IMR-90 (cell line): ENCODE results near the gene EPHB6. TPM values are rescaled to one million over a fixed set of nuclear protein-coding genes. Genes with fewer than 3 reads are reported as not detected.
A peak's percentile ranks its signal among the peaks of the same experiment; 100 is the strongest.

ENCODE experiments used
- ATAC-seq: fragments of 200-7000 bp; cut with Tn5 transposase; 2 replicates; pipeline ENCODE4 v1.9.1; 2020; ENCODE audit warnings: low read depth, mild to moderate bottlenecking, moderate library complexity
- BruUV-seq: library from RNA; stranded (reverse); fragments of 400-500 nt; replicated peaks from 2 replicates; lab custom pipeline; 2021; lab: Mats Ljungman, UMichigan
- CTCF ChIA-PET: fragments of 300-600 bp; formaldehyde crosslinking; extraction: SDS; loops from one replicate; lab custom pipeline; 2021; ENCODE audit warnings: antibody characterized with exemption; lab: Yijun Ruan, JAX
- POLR2A ChIA-PET: fragments of 300-600 bp; sonication (Branson Sonifier 250); formaldehyde crosslinking; loops from one replicate; lab custom pipeline; 2022; ENCODE audit warnings: antibody characterized with exemption; ENCODE audit not compliant: unreplicated experiment; lab: Charles Lee
- DNase-seq: peaks from one replicate; pipeline ENCODE4 v3.0.0; 2013
- H2AFZ ChIP-seq: replicated peaks from 2 replicates; pipeline ENCODE3; 2013; ENCODE audit warnings: low read length, mild to moderate bottlenecking; ENCODE audit not compliant: poor library complexity
- H2AK5ac ChIP-seq: 2 replicates; pipeline ENCODE4 v1.6.1; 2013; ENCODE audit warnings: low read depth, low read length, inconsistent platforms
- H2AK9ac ChIP-seq: replicated peaks from 2 replicates; pipeline ENCODE3; 2013; ENCODE audit warnings: mild to moderate bottlenecking, low read depth, low read length, moderate library complexity; ENCODE audit not compliant: poor library complexity
- H2BK120ac ChIP-seq: 2 replicates; pipeline ENCODE4 v1.6.1; 2013; ENCODE audit warnings: low read depth, low read length, inconsistent platforms
- H2BK15ac ChIP-seq: 3 replicates; pipeline ENCODE4 v1.6.1; 2013; ENCODE audit warnings: low read depth, low read length, inconsistent platforms
- H2BK20ac ChIP-seq: 2 replicates; pipeline ENCODE4 v1.6.1; 2013; ENCODE audit warnings: low read depth, mild to moderate bottlenecking, inconsistent platforms, low read length, moderate library complexity
- H2BK5ac ChIP-seq: 2 replicates; pipeline ENCODE4 v1.6.1; 2013; ENCODE audit warnings: mild to moderate bottlenecking, low read depth, low read length, inconsistent platforms; ENCODE audit not compliant: poor library complexity, severe bottlenecking
- H3K14ac ChIP-seq: replicated peaks from 2 replicates; pipeline ENCODE4 v1.6.1; 2013; ENCODE audit warnings: low read depth, low read length, inconsistent platforms
- H3K18ac ChIP-seq: 2 replicates; pipeline ENCODE4 v1.6.1; 2013; ENCODE audit warnings: low read depth, low read length, control low read depth
- H3K23ac ChIP-seq: 2 replicates; pipeline ENCODE4 v1.6.1; 2013; ENCODE audit warnings: low read depth, low read length, inconsistent platforms
- H3K27ac ChIP-seq: 2 replicates; pipeline ENCODE4 v1.5.1; 2013; ENCODE audit warnings: mild to moderate bottlenecking, control low read depth, low read length; ENCODE audit not compliant: insufficient read depth
- H3K27me3 ChIP-seq: 2 replicates; pipeline ENCODE4 v1.6.1; 2013; ENCODE audit warnings: low read length; ENCODE audit not compliant: control insufficient read depth, insufficient read depth
- H3K36me3 ChIP-seq: 2 replicates; pipeline ENCODE4 v1.6.1; 2013; ENCODE audit warnings: low read length, mixed read lengths; ENCODE audit not compliant: control insufficient read depth, insufficient read depth
- H3K4ac ChIP-seq: 2 replicates; pipeline ENCODE4 v1.6.1; 2013; ENCODE audit warnings: low read depth, low read length, inconsistent platforms
- H3K4me1 ChIP-seq: 2 replicates; pipeline ENCODE4 v1.6.1; 2013; ENCODE audit warnings: low read length, mixed read lengths; ENCODE audit not compliant: control insufficient read depth, insufficient read depth
- H3K4me2 ChIP-seq: 2 replicates; pipeline ENCODE4 v1.6.1; 2013; ENCODE audit warnings: low read depth, mild to moderate bottlenecking, control low read depth, low read length, moderate library complexity
- H3K4me3 ChIP-seq: 2 replicates; pipeline ENCODE4 v1.5.1; 2013; ENCODE audit warnings: low read depth, mild to moderate bottlenecking, control low read depth, low read length, moderate library complexity; ENCODE audit not compliant: insufficient read depth
- H3K56ac ChIP-seq: 2 replicates; pipeline ENCODE4 v1.6.1; 2013; ENCODE audit warnings: low read length, inconsistent platforms; ENCODE audit not compliant: insufficient read depth; ENCODE audit errors: extremely low read depth
- H3K79me1 ChIP-seq, 2 experiments: 2 replicates each; pipeline ENCODE4 v1.6.1; 2013; ENCODE audit warnings: low read length in 2 of 2, inconsistent platforms in 1 of 2, low read depth in 1 of 2
- H3K9ac ChIP-seq: 2 replicates; pipeline ENCODE4 v1.6.1; 2013; ENCODE audit warnings: low read depth, low read length, control low read depth
- H3K9me1 ChIP-seq: 2 replicates; pipeline ENCODE4 v1.6.1; 2013; ENCODE audit warnings: low read length, inconsistent platforms; ENCODE audit not compliant: insufficient read depth
- H3K9me3 ChIP-seq: 2 replicates; pipeline ENCODE4 v1.6.1; 2013; ENCODE audit warnings: low read length; ENCODE audit not compliant: control insufficient read depth, insufficient read depth
- H4K20me1 ChIP-seq: 2 replicates; pipeline ENCODE4 v1.6.1; 2013; ENCODE audit warnings: low read length, inconsistent platforms; ENCODE audit not compliant: insufficient read depth
- H4K5ac ChIP-seq: 2 replicates; pipeline ENCODE4 v1.6.1; 2013; ENCODE audit warnings: mild to moderate bottlenecking, low read depth, low read length, control low read depth
- H4K8ac ChIP-seq, 2 experiments: 2 replicates each; pipeline ENCODE4 v1.6.1; 2013; ENCODE audit warnings: low read depth in 2 of 2, low read length in 2 of 2, control low read depth in 1 of 2, inconsistent platforms in 1 of 2
- H4K91ac ChIP-seq: 2 replicates; pipeline ENCODE4 v1.6.1; 2013; ENCODE audit warnings: low read depth, low read length, inconsistent platforms; ENCODE audit not compliant: insufficient read depth
- BHLHE40 ChIP-seq: fragments of 150-350 bp; IDR thresholded peaks from 2 replicates; pipeline ENCODE4 v1.6.1; 2016; ENCODE audit warnings: mild to moderate bottlenecking, low read depth, low read length
- CEBPB ChIP-seq: IDR thresholded peaks from 2 replicates; pipeline ENCODE4 v1.6.1; 2012; ENCODE audit warnings: low read depth, low read length, improper control_type of control experiment
- CHD1 ChIP-seq: IDR thresholded peaks from 2 replicates; pipeline ENCODE4 v1.6.1; 2012; ENCODE audit warnings: low read depth, low read length, improper control_type of control experiment
- FOS ChIP-seq: fragments of 150-350 bp; IDR thresholded peaks from 2 replicates; pipeline ENCODE4 v1.6.1; 2016; ENCODE audit warnings: low read depth, low read length
- MAFK ChIP-seq: IDR thresholded peaks from 2 replicates; pipeline ENCODE4 v1.6.1; 2012; ENCODE audit warnings: low read depth, low read length, improper control_type of control experiment
- MAZ ChIP-seq: IDR thresholded peaks from 2 replicates; pipeline ENCODE4 v1.6.1; 2012; ENCODE audit warnings: low read depth, mild to moderate bottlenecking, low read length, improper control_type of control experiment, moderate library complexity, borderline replicate concordance
- MXI1 ChIP-seq: IDR thresholded peaks from 2 replicates; pipeline ENCODE4 v1.6.1; 2012; ENCODE audit warnings: low read depth, mild to moderate bottlenecking, low read length, moderate library complexity, borderline replicate concordance
- NFE2L2 ChIP-seq: fragments of 150-350 bp; IDR thresholded peaks from 2 replicates; pipeline ENCODE4 v1.6.1; 2016; ENCODE audit warnings: low read depth, mild to moderate bottlenecking, low read length
- POLR2A ChIP-seq: IDR thresholded peaks from 2 replicates; pipeline ENCODE4 v1.6.1; 2012; ENCODE audit warnings: mild to moderate bottlenecking, low read depth, low read length
- RAD21 ChIP-seq: IDR thresholded peaks from 2 replicates; pipeline ENCODE4 v1.6.1; 2012; ENCODE audit warnings: low read length, improper control_type of control experiment
- RCOR1 ChIP-seq: IDR thresholded peaks from 2 replicates; pipeline ENCODE4 v1.6.1; 2012; ENCODE audit warnings: mild to moderate bottlenecking, low read length, improper control_type of control experiment; ENCODE audit not compliant: insufficient replicate concordance
- RFX5 ChIP-seq: IDR thresholded peaks from 2 replicates; pipeline ENCODE4 v1.8.0; 2012; ENCODE audit warnings: low read depth, mild to moderate bottlenecking, low read length, moderate library complexity
- SMC3 ChIP-seq: fragments of 150-350 bp; IDR thresholded peaks from 2 replicates; pipeline ENCODE4 v1.6.1; 2016; ENCODE audit warnings: low read depth, mild to moderate bottlenecking, antibody characterized with exemption, low read length, moderate library complexity
- WGBS, 2 experiments: methylation state at CpG; one replicate each; pipeline versions ENCODE4 v1.1.5 to v1.1.7; 2013; ENCODE audit warnings: missing lambda C conversion rate in 2 of 2; ENCODE audit not compliant: insufficient read length in 1 of 2; ENCODE audit errors: extremely low coverage in 2 of 2; 5-methylcytosine and 5-hydroxymethylcytosine counted together
- dilution Hi-C: fragments of 300-500 bp; cut with HindIII; formaldehyde crosslinking; loops from one replicate; pipeline ENCODE4 v1.14.3; 2018; ENCODE audit warnings: low sequenced_read_pairs; ENCODE audit not compliant: unreplicated experiment
- in situ Hi-C: fragments of 300-500 bp; cut with MboI; formaldehyde crosslinking; loops from 3 replicates; pipeline ENCODE4 v1.14.3; 2019; ENCODE audit warnings: low sequenced_read_pairs, inconsistent platforms, mixed read lengths
- intact Hi-C: fragments of 100-400 bp; cut with micrococcal nuclease; formaldehyde crosslinking; loops from 2 replicates; pipeline ENCODE4 v1.10.0; 2022
- polyA plus RNA-seq, 3 experiments: library from polyadenylated mRNA; depleted of rRNA; stranded (reverse); fragments of >200 nt; gene quantifications; 2 replicates each; pipeline ENCODE4 v1.2.3, GENCODE V29; 2012; ENCODE audit warnings: low replicate concordance in 1 of 3
- total RNA-seq: library from RNA; depleted of rRNA; stranded (reverse); fragments of >200 nt; gene quantifications from 2 replicates; pipeline ENCODE4 v1.2.3, GENCODE V29; 2012
- TF ChIP-seq, protein P1 (sequence below): fragments of 150-350 bp; IDR thresholded peaks from 2 replicates; pipeline ENCODE4 v1.6.1; 2016; ENCODE audit warnings: low read depth, mild to moderate bottlenecking, low read length, moderate library complexity, borderline replicate concordance
- TF ChIP-seq, protein P2 (sequence below): fragments of 150-350 bp; IDR thresholded peaks from 2 replicates; pipeline ENCODE4 v1.6.1; 2017; ENCODE audit warnings: mild to moderate bottlenecking, antibody characterized with exemption, low read length, low read depth
- TF ChIP-seq, protein P3 (sequence below): conservative IDR thresholded peaks from 2 replicates; pipeline ENCODE4 v1.5.1; 2012; ENCODE audit warnings: mild to moderate bottlenecking, low read depth, low read length, improper control_type of control experiment

EPHB6 gene
- total and polyA plus RNA-seq, 2 of the 4 experiments (the other 2 are of a cell fraction), result under 0.01 to 0.60 TPM

DNA sequence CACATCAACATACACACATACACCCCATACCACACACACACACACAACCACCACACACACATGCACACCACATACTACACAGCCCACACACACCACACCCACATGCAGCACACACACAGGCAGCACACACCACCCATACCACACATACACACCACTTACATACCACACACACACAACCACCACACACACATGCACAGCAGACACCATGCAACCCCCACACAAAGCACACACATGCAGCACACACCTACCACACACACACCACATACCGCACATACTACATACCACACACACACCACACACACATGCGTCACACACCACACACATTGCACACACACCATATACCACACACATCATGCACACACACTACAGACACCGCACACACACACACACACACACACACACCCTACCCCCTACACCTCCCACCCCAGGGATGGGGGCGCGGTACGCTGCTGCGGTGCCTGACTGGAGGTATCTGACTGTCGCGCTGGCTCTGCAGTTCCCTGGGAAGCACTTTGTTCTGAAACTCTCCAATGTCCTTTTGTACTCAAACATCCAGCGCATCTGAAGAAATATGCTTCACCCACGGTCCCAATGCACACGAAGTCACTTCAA, 36.1 kb downstream of the EPHB6 start:
- Histone ChIP-seq H2AK9ac (no peak overlapping the region), H4K8ac (no peak overlapping the region), H3K18ac (no peak overlapping the region), H3K23ac (no peak overlapping the region), H3K4me1 (no peaks in the 10 kb centered on the region), H3K56ac (no peak overlapping the region), H4K5ac (no peak overlapping the region), H3K4me3 (no peak overlapping the region), H3K27ac (no peak overlapping the region), H2AFZ (peak overlapping the region; percentile 58), H4K91ac (no peak overlapping the region), H3K4me2 (no peak overlapping the region), H3K79me1 (no peaks in the 10 kb centered on the region), H3K36me3 (no peaks in the 10 kb centered on the region), H3K27me3 (no peaks in the 10 kb centered on the region), H3K4ac (no peak overlapping the region), H3K9me1 (no peaks in the 10 kb centered on the region), H3K9me3 (peaks cover 6% of the 10 kb centered on the region; the same call in 1 of the 2 replicates), H3K14ac (no peak overlapping the region), H2AK5ac (no peak overlapping the region), H2BK15ac (no peak overlapping the region), H2BK20ac (no peak overlapping the region), H3K9ac (no peak overlapping the region), H4K20me1 (no peaks in the 10 kb centered on the region), H2BK5ac (peak overlapping the region; percentile 54), H2BK120ac (no peak overlapping the region)
- in situ Hi-C loops (no loop called here), intact Hi-C loops (no loop called here), dilution Hi-C loops (no loop called here)
- no peak for DNase-seq
- ATAC-seq, result no peak
- TF ChIP-seq, protein P1, sequence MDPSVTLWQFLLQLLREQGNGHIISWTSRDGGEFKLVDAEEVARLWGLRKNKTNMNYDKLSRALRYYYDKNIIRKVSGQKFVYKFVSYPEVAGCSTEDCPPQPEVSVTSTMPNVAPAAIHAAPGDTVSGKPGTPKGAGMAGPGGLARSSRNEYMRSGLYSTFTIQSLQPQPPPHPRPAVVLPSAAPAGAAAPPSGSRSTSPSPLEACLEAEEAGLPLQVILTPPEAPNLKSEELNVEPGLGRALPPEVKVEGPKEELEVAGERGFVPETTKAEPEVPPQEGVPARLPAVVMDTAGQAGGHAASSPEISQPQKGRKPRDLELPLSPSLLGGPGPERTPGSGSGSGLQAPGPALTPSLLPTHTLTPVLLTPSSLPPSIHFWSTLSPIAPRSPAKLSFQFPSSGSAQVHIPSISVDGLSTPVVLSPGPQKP, result no peak
- TF ChIP-seq, protein P2, sequence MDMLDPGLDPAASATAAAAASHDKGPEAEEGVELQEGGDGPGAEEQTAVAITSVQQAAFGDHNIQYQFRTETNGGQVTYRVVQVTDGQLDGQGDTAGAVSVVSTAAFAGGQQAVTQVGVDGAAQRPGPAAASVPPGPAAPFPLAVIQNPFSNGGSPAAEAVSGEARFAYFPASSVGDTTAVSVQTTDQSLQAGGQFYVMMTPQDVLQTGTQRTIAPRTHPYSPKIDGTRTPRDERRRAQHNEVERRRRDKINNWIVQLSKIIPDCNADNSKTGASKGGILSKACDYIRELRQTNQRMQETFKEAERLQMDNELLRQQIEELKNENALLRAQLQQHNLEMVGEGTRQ, result no peak
- TF ChIP-seq FOS (no peak), MAFK (no peak), MXI1 (no peak), SMC3 (no peak), RAD21 (no peak), RCOR1 (no peak), CEBPB (no peak), BHLHE40 (no peak), RFX5 (no peak), MAZ (no peak), CHD1 (no peak), POLR2A (no peak), NFE2L2 (no peak)
- TF ChIP-seq, protein P3, sequence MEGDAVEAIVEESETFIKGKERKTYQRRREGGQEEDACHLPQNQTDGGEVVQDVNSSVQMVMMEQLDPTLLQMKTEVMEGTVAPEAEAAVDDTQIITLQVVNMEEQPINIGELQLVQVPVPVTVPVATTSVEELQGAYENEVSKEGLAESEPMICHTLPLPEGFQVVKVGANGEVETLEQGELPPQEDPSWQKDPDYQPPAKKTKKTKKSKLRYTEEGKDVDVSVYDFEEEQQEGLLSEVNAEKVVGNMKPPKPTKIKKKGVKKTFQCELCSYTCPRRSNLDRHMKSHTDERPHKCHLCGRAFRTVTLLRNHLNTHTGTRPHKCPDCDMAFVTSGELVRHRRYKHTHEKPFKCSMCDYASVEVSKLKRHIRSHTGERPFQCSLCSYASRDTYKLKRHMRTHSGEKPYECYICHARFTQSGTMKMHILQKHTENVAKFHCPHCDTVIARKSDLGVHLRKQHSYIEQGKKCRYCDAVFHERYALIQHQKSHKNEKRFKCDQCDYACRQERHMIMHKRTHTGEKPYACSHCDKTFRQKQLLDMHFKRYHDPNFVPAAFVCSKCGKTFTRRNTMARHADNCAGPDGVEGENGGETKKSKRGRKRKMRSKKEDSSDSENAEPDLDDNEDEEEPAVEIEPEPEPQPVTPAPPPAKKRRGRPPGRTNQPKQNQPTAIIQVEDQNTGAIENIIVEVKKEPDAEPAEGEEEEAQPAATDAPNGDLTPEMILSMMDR, result no peak
- CTCF ChIA-PET, result no interaction called here
- 76% methylated on average over 8 of the region's 12 CpGs; no CpG with 5 or more reads in 1 of the 2 experiments for WGBS, 2 experiments
- no TSS peak for BruUV-seq
- POLR2A ChIA-PET, result no interaction called here
